WTC11 (cell line): Measurements from ENCODE around the gene KIF26A. TPM values are rescaled to one million over a fixed set of nuclear protein-coding genes. Genes with fewer than 3 reads are reported as not detected.
"Not testable (repeated sequence)": the region's sequence is repeated elsewhere in the genome, so short reads cannot be mapped to it uniquely, and the experiment has no call there.

Experiments
- ATAC-seq: fragments of 200-7000 bp; cut with Tn5 transposase; 2 replicates; pipeline ENCODE4 v1.10.0; 2021; ENCODE audit warnings: mild to moderate bottlenecking, moderate library complexity
- CTCF ChIA-PET: fragments of 300-600 bp; sonication (Branson Sonifier 250); formaldehyde crosslinking; loops from one replicate; lab custom pipeline; 2021; ENCODE audit warnings: antibody characterized with exemption; lab: Charles Lee
- POLR2A ChIA-PET: fragments of 350-600 bp; sonication (Branson Sonifier 250); formaldehyde crosslinking; loops from one replicate; lab custom pipeline; 2021; ENCODE audit warnings: antibody characterized with exemption; lab: Charles Lee
- DNase-seq: peaks from one replicate; pipeline ENCODE4 v3.0.0; 2021; ENCODE audit warnings: low spot score
- H3K27ac Mint-ChIP-seq: 2 replicates; pipeline ENCODE4 v1.8.0; 2021; ENCODE audit warnings: mixed read lengths
- H3K27me3 Mint-ChIP-seq: 2 replicates; pipeline ENCODE4 v1.8.0; 2021; ENCODE audit warnings: low read depth, mild to moderate bottlenecking, moderate library complexity, mixed read lengths
- H3K36me3 Mint-ChIP-seq: 2 replicates; pipeline ENCODE4 v1.8.0; 2021; ENCODE audit warnings: mixed read lengths
- H3K4me1 Mint-ChIP-seq: 2 replicates; pipeline ENCODE4 v1.8.0; 2022; ENCODE audit warnings: mixed read lengths
- H3K4me3 Mint-ChIP-seq: 2 replicates; pipeline ENCODE4 v1.8.0; 2021; ENCODE audit warnings: mild to moderate bottlenecking, moderate library complexity, mixed read lengths
- H3K9me3 Mint-ChIP-seq: 2 replicates; pipeline ENCODE4 v1.8.0; 2021; ENCODE audit warnings: mixed read lengths
- CREB1 ChIP-seq: sonication (generic); formaldehyde crosslinking; IDR thresholded peaks from 2 replicates; pipeline ENCODE4 v1.8.0; 2023; ENCODE audit warnings: mild to moderate bottlenecking, missing genetic modification reagents
- EMX1 ChIP-seq: fragments of 250-450 bp; sonication (Bioruptor Pico); IDR thresholded peaks from 2 replicates; pipeline ENCODE4 v1.8.0; 2021; ENCODE audit warnings: mild to moderate bottlenecking
- IRF2 ChIP-seq: sonication (generic); formaldehyde crosslinking; IDR thresholded peaks from 2 replicates; pipeline ENCODE4 v1.8.0; 2022; ENCODE audit warnings: low read depth, missing genetic modification reagents, borderline replicate concordance
- JAZF1 ChIP-seq: fragments of 250-450 bp; sonication (Bioruptor Pico); IDR thresholded peaks from 2 replicates; pipeline ENCODE4 v1.9.0; 2021; ENCODE audit warnings: moderate library complexity, mild to moderate bottlenecking, inconsistent platforms
- JUN ChIP-seq: sonication (generic); formaldehyde crosslinking; IDR thresholded peaks from 2 replicates; pipeline ENCODE4 v1.8.0; 2023; ENCODE audit warnings: mild to moderate bottlenecking, missing genetic modification reagents
- KAT7 ChIP-seq: sonication (generic); formaldehyde crosslinking; IDR thresholded peaks from 2 replicates; pipeline ENCODE4 v1.8.1; 2023; ENCODE audit warnings: missing genetic modification reagents, mild to moderate bottlenecking, borderline replicate concordance
- MLX ChIP-seq: sonication (generic); formaldehyde crosslinking; IDR thresholded peaks from 2 replicates; pipeline ENCODE4 v1.8.1; 2023; ENCODE audit warnings: mild to moderate bottlenecking, missing genetic modification reagents, moderate library complexity
- NFYB ChIP-seq: sonication (generic); formaldehyde crosslinking; conservative IDR thresholded peaks from 2 replicates; pipeline ENCODE4 v1.8.0; 2022; ENCODE audit warnings: low read depth, missing genetic modification reagents
- NR1H2 ChIP-seq: sonication (generic); formaldehyde crosslinking; IDR thresholded peaks from 2 replicates; pipeline ENCODE4 v1.9.0; 2021; ENCODE audit warnings: mild to moderate bottlenecking, moderate library complexity, missing genetic modification reagents
- ZNF416 ChIP-seq: fragments of 250-450 bp; sonication (Bioruptor Pico); IDR thresholded peaks from 2 replicates; pipeline ENCODE4 v1.9.0; 2021; ENCODE audit warnings: mild to moderate bottlenecking, inconsistent platforms
- total RNA-seq: library from RNA; stranded (reverse); gene quantifications from 3 replicates; pipeline ENCODE4 v1.2.3, GENCODE V29; 2021
- TF ChIP-seq, protein P1 (sequence below): fragments of 200-600 bp; IDR thresholded peaks from 2 replicates; pipeline ENCODE4 v1.8.0; 2022; ENCODE audit warnings: antibody characterized with exemption
- TF ChIP-seq, protein P2 (sequence below): fragments of 250-450 bp; sonication (Bioruptor Pico); IDR thresholded peaks from 2 replicates; pipeline ENCODE4 v1.9.0; 2021; ENCODE audit warnings: mild to moderate bottlenecking
- TF ChIP-seq, protein P3 (sequence below): sonication (generic); formaldehyde crosslinking; IDR thresholded peaks from 2 replicates; pipeline ENCODE4 v1.8.1; 2022; ENCODE audit warnings: missing genetic modification reagents, borderline replicate concordance

The KIF26A gene
- total RNA-seq, 1 experiment from 2014 or later: 53.4 TPM

- no peaks in the 10 kb centered on the region for H3K36me3 Mint-ChIP-seq
- no peak overlapping the region for H3K4me3 Mint-ChIP-seq
- H3K27ac Mint-ChIP-seq: no peak overlapping the region
- no peaks in the 10 kb centered on the region for H3K9me3 Mint-ChIP-seq
- TF ChIP-seq, protein P1, sequence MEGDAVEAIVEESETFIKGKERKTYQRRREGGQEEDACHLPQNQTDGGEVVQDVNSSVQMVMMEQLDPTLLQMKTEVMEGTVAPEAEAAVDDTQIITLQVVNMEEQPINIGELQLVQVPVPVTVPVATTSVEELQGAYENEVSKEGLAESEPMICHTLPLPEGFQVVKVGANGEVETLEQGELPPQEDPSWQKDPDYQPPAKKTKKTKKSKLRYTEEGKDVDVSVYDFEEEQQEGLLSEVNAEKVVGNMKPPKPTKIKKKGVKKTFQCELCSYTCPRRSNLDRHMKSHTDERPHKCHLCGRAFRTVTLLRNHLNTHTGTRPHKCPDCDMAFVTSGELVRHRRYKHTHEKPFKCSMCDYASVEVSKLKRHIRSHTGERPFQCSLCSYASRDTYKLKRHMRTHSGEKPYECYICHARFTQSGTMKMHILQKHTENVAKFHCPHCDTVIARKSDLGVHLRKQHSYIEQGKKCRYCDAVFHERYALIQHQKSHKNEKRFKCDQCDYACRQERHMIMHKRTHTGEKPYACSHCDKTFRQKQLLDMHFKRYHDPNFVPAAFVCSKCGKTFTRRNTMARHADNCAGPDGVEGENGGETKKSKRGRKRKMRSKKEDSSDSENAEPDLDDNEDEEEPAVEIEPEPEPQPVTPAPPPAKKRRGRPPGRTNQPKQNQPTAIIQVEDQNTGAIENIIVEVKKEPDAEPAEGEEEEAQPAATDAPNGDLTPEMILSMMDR: no peak
- TF ChIP-seq JAZF1 (CRISPR knock-in tag): no peak
- TF ChIP-seq NFYB (CRISPR knock-in tag): no peak
- no peak for TF ChIP-seq CREB1 (CRISPR knock-in tag)
- TF ChIP-seq MLX (CRISPR knock-in tag): no peak
- TF ChIP-seq EMX1 (CRISPR knock-in tag): no peak
- TF ChIP-seq JUN: no peak
- TF ChIP-seq ZNF416 (CRISPR knock-in tag): no peak
- TF ChIP-seq, protein P2, sequence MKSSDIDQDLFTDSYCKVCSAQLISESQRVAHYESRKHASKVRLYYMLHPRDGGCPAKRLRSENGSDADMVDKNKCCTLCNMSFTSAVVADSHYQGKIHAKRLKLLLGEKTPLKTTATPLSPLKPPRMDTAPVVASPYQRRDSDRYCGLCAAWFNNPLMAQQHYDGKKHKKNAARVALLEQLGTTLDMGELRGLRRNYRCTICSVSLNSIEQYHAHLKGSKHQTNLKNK (CRISPR knock-in tag): no peak
- TF ChIP-seq, protein P3, sequence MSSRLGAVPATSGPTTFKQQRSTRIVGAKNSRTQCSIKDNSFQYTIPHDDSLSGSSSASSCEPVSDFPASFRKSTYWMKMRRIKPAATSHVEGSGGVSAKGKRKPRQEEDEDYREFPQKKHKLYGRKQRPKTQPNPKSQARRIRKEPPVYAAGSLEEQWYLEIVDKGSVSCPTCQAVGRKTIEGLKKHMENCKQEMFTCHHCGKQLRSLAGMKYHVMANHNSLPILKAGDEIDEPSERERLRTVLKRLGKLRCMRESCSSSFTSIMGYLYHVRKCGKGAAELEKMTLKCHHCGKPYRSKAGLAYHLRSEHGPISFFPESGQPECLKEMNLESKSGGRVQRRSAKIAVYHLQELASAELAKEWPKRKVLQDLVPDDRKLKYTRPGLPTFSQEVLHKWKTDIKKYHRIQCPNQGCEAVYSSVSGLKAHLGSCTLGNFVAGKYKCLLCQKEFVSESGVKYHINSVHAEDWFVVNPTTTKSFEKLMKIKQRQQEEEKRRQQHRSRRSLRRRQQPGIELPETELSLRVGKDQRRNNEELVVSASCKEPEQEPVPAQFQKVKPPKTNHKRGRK (CRISPR knock-in tag): no peak
- no peak for TF ChIP-seq KAT7
- no peak for TF ChIP-seq NR1H2
- no peak for TF ChIP-seq IRF2
- TF ChIP-seq, all 79 proteins: peak for 0
- ChIA-PET CTCF (interaction anchor here (0.7 to 1.5 kb wide), 3 partner anchors 33 to 135 kb away, joined by 3 read pairs; no protein-coding TSS in a partner anchor), POLR2A (no interaction called here)
- ATAC-seq (no peak), DNase-seq (no peak)
- H3K27me3 Mint-ChIP-seq: no peaks in the 10 kb centered on the region; the same call in 1 of the 2 replicates
- H3K4me1 Mint-ChIP-seq: no peaks in the 10 kb centered on the region
These were observed 69.0 kb downstream of the KIF26A start for GRCh38 chr14:104207142-104208014.

DNA sequence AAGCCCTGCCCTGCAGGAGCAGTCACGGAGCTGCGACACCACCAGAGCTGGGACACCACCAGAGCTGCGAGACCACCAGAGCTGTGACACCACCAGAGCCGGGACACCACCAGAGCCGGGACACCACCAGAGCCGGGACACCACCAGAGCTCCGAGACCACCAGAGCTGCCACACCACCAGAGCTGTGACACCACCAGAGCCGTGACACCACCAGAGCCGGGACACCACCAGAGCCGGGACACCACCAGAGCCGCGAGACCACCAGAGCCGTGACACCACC is 69.6 kb downstream of the KIF26A start:
- DNase-seq, H3K4me3 Mint-ChIP-seq, H3K27me3 Mint-ChIP-seq, H3K4me1 Mint-ChIP-seq, ATAC-seq, H3K27ac Mint-ChIP-seq, H3K9me3 Mint-ChIP-seq, POLR2A ChIA-PET, H3K36me3 Mint-ChIP-seq: not testable (repeated sequence)
- CTCF ChIA-PET: interaction anchor here (0.7 to 1.5 kb wide), 3 partner anchors 33 to 134 kb away, joined by 3 read pairs; no protein-coding TSS in a partner anchor

DNA sequence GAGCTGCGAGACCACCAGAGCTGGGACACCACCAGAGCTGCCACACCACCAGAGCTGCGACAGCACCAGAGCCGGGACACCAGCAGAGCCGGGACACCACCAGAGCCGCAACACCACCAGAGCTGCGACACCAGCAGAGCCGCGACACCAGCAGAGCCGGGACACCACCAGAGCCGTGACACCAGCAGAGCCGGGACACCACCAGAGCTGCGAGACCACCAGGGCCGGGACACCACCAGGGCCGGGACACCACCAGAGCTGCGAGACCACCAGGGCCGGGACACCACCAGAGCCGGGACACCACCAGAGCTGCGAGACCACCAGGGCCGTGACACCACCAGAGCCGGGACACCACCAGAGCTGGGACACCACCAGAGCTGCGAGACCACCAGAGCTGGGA is 69.9 kb downstream of the KIF26A start:
- CTCF ChIA-PET: interaction anchor here (0.7 to 1.5 kb wide), 3 partner anchors 32 to 134 kb away, joined by 3 read pairs; no protein-coding TSS in a partner anchor
- H3K4me1 Mint-ChIP-seq, H3K27me3 Mint-ChIP-seq, ATAC-seq, H3K27ac Mint-ChIP-seq, H3K9me3 Mint-ChIP-seq, H3K36me3 Mint-ChIP-seq, H3K4me3 Mint-ChIP-seq, POLR2A ChIA-PET, DNase-seq: not testable (repeated sequence)

- H3K4me1 Mint-ChIP-seq, CTCF ChIA-PET, H3K27me3 Mint-ChIP-seq, DNase-seq, ATAC-seq, H3K36me3 Mint-ChIP-seq, H3K27ac Mint-ChIP-seq, H3K9me3 Mint-ChIP-seq, POLR2A ChIA-PET, H3K4me3 Mint-ChIP-seq: not testable (repeated sequence)
These were observed 70.7 kb downstream of the KIF26A start for GRCh38 chr14:104209071-104209470.
